MM.1S (cell line): ENCODE measurements around the gene MGAT5.

ENCODE experiments used
- CTCF ChIP-seq: fragments of 300-600 bp; sonication (generic); IDR thresholded peaks from 2 replicates; pipeline ENCODE4 v1.5.1; 2016; ENCODE audit warnings: antibody characterized with exemption, low read length, mixed read lengths
- EZH2 ChIP-seq: fragments of 300-600 bp; sonication (generic); optimal IDR thresholded peaks from 2 replicates; pipeline ENCODE3; 2017; ENCODE audit warnings: low read depth, mild to moderate bottlenecking, antibody characterized with exemption, low read length, mixed read lengths
- EZH2phosphoT487 ChIP-seq: fragments of 300-600 bp; sonication (generic); IDR thresholded peaks from 2 replicates; pipeline ENCODE4 v1.6.1; 2018; ENCODE audit warnings: antibody characterized with exemption, low read length

- TF ChIP-seq CTCF (no peak), EZH2 (no peak), EZH2phosphoT487 (no peak)
Measured at GRCh38 chr2:134224005-134224404, 29.9 kb upstream of the MGAT5 start.
